Ascending aorta (tissue), 2 donors: ENCODE measurements around the gene IGSF9. TPM values are rescaled to one million over a fixed set of nuclear protein-coding genes. Genes with fewer than 3 reads are reported as not detected.
A peak's percentile ranks its signal among the peaks of the same experiment; 100 is the strongest.

Experiments
- DNase-seq, 2 donors: peaks; one replicate each; pipeline ENCODE4 v3.0.0-alpha.2; 2019; ENCODE audit warnings: low spot score in 2 of 2
- H3K27ac ChIP-seq, 2 donors: fragments of 200-600 bp; sonication (generic); one replicate each; pipeline ENCODE4 v1.5.1; 2016 to 2017; ENCODE audit warnings: mild to moderate bottlenecking in 1 of 2
- H3K27me3 ChIP-seq: fragments of 200-600 bp; sonication (generic); one replicate; pipeline ENCODE4 v1.5.1; 2017
- H3K36me3 ChIP-seq, 2 donors: fragments of 200-600 bp; sonication (generic); one replicate each; pipeline ENCODE4 v1.5.1; 2016
- H3K4me1 ChIP-seq, 2 donors: fragments of 200-600 bp; sonication (generic); one replicate each; pipeline ENCODE4 v1.5.1; 2016 to 2017; ENCODE audit warnings: mild to moderate bottlenecking in 1 of 2
- H3K4me3 ChIP-seq, 2 donors: fragments of 200-600 bp; sonication (generic); one replicate each; pipeline ENCODE4 v1.5.1; 2016 to 2017; ENCODE audit warnings: mild to moderate bottlenecking in 1 of 2
- H3K9me3 ChIP-seq, 2 donors: fragments of 200-600 bp; sonication (generic); one replicate each; pipeline ENCODE4 v1.5.1; 2016
- CTCF ChIP-seq, 3 experiments: fragments of 200-600 bp in 2 of 3; fragments of 450-650 bp in 1 of 3; sonication (generic) in 2 of 3; IDR thresholded peaks; one replicate each; pipeline ENCODE4 v1.5.1; 2016 to 2019; ENCODE audit warnings: antibody characterized with exemption in 3 of 3, mild to moderate bottlenecking in 1 of 3, moderate library complexity in 1 of 3
- intact Hi-C: fragments of 100-400 bp; cut with DNase I; formaldehyde crosslinking; loops from one replicate; pipeline ENCODE4 v1.15.1; 2023
- total RNA-seq: library from RNA; depleted of rRNA; stranded (reverse); fragments of >200 nt; gene quantifications from one replicate; pipeline ENCODE4 v1.1.0, GENCODE V29; 2016

IGSF9 gene
- total RNA-seq, 1 donor from 2014 or later: 0.11 TPM

- intact Hi-C loops: no loop called here
- Histone ChIP-seq H3K36me3 (no peaks in the 10 kb centered on the region), H3K27me3 (no peaks in the 10 kb centered on the region), H3K9me3 (no peaks in the 10 kb centered on the region), H3K4me3 (no peak overlapping the region), H3K27ac (no peak overlapping the region), H3K4me1 (peaks cover 0 to under 1% of the 10 kb centered on the region in 2 donors)
- no peak for TF ChIP-seq CTCF (IDR thresholded peaks at IDR 0.05)
- DNase-seq: no peak
Measured at GRCh38 chr1:159951016-159951415, 5.6 kb upstream of the IGSF9 start.

- intact Hi-C loops: loop anchor here (5.0 kb wide), 1 partner anchor 153 kb away; no protein-coding TSS in a partner anchor
- no peak for DNase-seq
- no peak for TF ChIP-seq CTCF (IDR thresholded peaks at IDR 0.05)
- Histone ChIP-seq H3K9me3 (no peaks in the 10 kb centered on the region), H3K4me1 (peaks cover 0 to 11% of the 10 kb centered on the region in 2 donors), H3K27me3 (no peaks in the 10 kb centered on the region), H3K36me3 (no peaks in the 10 kb centered on the region), H3K27ac (no peak overlapping the region), H3K4me3 (no peak overlapping the region)
Measured at GRCh38 chr1:159949981-159950381, 4.6 kb upstream of the IGSF9 start.

- no peak for TF ChIP-seq CTCF (IDR thresholded peaks at IDR 0.05)
- no peaks in the 10 kb centered on the region for H3K9me3 ChIP-seq
- H3K36me3 ChIP-seq: no peaks in the 10 kb centered on the region
- peaks cover 0 to 11% of the 10 kb centered on the region in 2 donors for H3K4me1 ChIP-seq
- H3K27me3 ChIP-seq: no peaks in the 10 kb centered on the region
- H3K27ac ChIP-seq: no peak overlapping the region
- intact Hi-C loops: loop anchor here (5.0 kb wide), 1 partner anchor 152 kb away; no protein-coding TSS in a partner anchor
- H3K4me3 ChIP-seq: no peak overlapping the region
- no peak for DNase-seq
Measured at GRCh38 chr1:159949123-159949522, 3.7 kb upstream of the IGSF9 start.

GRCh38 chr1:159947942-159948341, 2.5 kb upstream of the IGSF9 start:
- no peak for DNase-seq
- no peaks in the 10 kb centered on the region for H3K9me3 ChIP-seq
- no peak for TF ChIP-seq CTCF (IDR thresholded peaks at IDR 0.05)
- peaks cover 0 to 11% of the 10 kb centered on the region in 2 donors for H3K4me1 ChIP-seq
- intact Hi-C loops: loop anchor here (5.0 kb wide), 1 partner anchor 151 kb away; no protein-coding TSS in a partner anchor
- no peaks in the 10 kb centered on the region for H3K27me3 ChIP-seq
- no peak overlapping the region for H3K4me3 ChIP-seq
- no peaks in the 10 kb centered on the region for H3K36me3 ChIP-seq
- no peak overlapping the region for H3K27ac ChIP-seq

- no peak for DNase-seq
- no peak for TF ChIP-seq CTCF (IDR thresholded peaks at IDR 0.05)
- Histone ChIP-seq H3K4me1 (peaks cover 0 to 11% of the 10 kb centered on the region in 2 donors), H3K9me3 (no peaks in the 10 kb centered on the region), H3K4me3 (peak overlapping the region; percentile 51 to 58), H3K27ac (no peak overlapping the region), H3K27me3 (no peaks in the 10 kb centered on the region), H3K36me3 (no peaks in the 10 kb centered on the region)
- intact Hi-C loops: loop anchor here (5.0 kb wide), 1 partner anchor 149 kb away; no protein-coding TSS in a partner anchor
Measured at GRCh38 chr1:159946242-159947187, 1.1 kb upstream of the IGSF9 start.
